AG04450 (cell line): ENCODE data around the gene DPP7. TPM values are rescaled to one million over a fixed set of nuclear protein-coding genes. Genes with fewer than 3 reads are reported as not detected.

Experiments
- CTCF ChIA-PET: fragments of 300-600, 350-600 bp; formaldehyde crosslinking; extraction: SDS; loops from one replicate; lab custom pipeline; 2022; ENCODE audit warnings: antibody characterized with exemption, inconsistent platforms; lab: Charles Lee
- POLR2A ChIA-PET: fragments of 350-600 bp; formaldehyde crosslinking; extraction: SDS; loops from one replicate; lab custom pipeline; 2021; ENCODE audit warnings: antibody characterized with exemption, inconsistent platforms; lab: Yijun Ruan, JAX
- DNase-seq: peaks from one replicate; pipeline ENCODE4 v3.0.0-alpha.2; 2011; ENCODE audit warnings: low read depth, low spot score
- H3K27ac ChIP-seq: one replicate; pipeline ENCODE4 v1.5.1; 2012; ENCODE audit warnings: low read depth, low read length, control low read depth
- H3K27me3 ChIP-seq: one replicate; pipeline ENCODE4 v1.6.0; 2012; ENCODE audit warnings: low read length; ENCODE audit not compliant: control insufficient read depth, insufficient read depth
- H3K4me3 ChIP-seq: 2 replicates; pipeline ENCODE4 v1.5.1; 2011; ENCODE audit warnings: mild to moderate bottlenecking, low read depth, low read length, control low read depth
- H3K9me3 ChIP-seq: 2 replicates; pipeline ENCODE4 v1.5.1; 2012; ENCODE audit warnings: low read length; ENCODE audit not compliant: control insufficient read depth, insufficient read depth
- polyA plus RNA-seq: library from polyadenylated mRNA; depleted of rRNA; stranded (reverse); fragments of >200 nt; gene quantifications from 2 replicates; pipeline ENCODE4 v1.2.3, GENCODE V29; 2011
- TF ChIP-seq, protein P1 (sequence below): IDR thresholded peaks from 2 replicates; pipeline ENCODE4 v1.5.1; 2011; ENCODE audit warnings: low read depth, low read length, control low read depth, inconsistent platforms

Gene DPP7
- polyA plus RNA-seq, 1 experiment, result 30.6 TPM

DNA sequence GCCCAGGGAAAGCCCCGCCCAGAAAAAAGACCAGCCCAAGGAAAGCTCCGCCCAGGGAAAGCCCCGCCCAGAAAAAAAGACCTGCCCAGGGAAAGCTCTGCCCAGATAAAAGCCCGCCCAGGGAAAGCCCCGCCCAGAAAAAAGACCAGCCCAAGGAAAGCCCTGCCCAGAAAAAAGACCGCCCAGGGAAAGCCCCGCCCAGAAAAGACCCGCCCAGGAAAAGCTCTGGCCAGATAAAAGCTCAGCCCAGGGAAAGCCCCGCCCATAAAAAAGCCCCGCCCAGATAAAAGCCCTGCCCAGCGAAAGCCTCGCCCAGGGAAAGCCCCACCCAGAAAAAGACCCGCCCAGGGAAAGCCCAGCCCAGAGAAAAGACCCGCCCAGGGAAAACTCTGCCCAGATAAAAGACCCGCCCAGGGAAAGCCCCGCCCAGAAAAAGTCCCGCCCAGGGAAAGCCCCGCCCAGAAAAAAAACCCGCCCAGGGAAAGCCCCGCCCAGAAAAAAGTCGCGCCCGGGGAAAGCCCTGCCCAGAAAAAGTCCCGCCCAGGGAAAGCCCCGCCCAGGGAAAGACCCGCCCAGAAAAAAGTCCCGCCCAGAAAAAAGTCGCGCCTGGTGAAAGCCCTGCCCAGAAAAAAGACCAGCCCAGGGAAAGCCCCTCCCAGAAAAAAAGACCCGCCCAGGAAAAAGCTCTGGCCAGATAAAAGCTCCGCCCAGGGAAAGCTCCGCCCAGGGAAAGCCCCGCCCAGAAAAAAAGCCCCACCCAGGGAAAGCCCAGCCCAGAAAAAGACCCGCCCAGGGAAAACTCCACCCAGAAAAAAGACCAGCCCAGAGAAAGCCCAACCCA lies 36.3 kb upstream of the DPP7 start:
- TF ChIP-seq, protein P1, sequence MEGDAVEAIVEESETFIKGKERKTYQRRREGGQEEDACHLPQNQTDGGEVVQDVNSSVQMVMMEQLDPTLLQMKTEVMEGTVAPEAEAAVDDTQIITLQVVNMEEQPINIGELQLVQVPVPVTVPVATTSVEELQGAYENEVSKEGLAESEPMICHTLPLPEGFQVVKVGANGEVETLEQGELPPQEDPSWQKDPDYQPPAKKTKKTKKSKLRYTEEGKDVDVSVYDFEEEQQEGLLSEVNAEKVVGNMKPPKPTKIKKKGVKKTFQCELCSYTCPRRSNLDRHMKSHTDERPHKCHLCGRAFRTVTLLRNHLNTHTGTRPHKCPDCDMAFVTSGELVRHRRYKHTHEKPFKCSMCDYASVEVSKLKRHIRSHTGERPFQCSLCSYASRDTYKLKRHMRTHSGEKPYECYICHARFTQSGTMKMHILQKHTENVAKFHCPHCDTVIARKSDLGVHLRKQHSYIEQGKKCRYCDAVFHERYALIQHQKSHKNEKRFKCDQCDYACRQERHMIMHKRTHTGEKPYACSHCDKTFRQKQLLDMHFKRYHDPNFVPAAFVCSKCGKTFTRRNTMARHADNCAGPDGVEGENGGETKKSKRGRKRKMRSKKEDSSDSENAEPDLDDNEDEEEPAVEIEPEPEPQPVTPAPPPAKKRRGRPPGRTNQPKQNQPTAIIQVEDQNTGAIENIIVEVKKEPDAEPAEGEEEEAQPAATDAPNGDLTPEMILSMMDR, result no peak
- Histone ChIP-seq H3K27me3 (peaks cover 6% of the 10 kb centered on the region), H3K9me3 (peaks cover 14% of the 10 kb centered on the region; the same call in 1 of the 2 replicates), H3K4me3 (no peak overlapping the region), H3K27ac (no peak overlapping the region)
- DNase-seq, result no peak
- POLR2A ChIA-PET, result no interaction called here
- CTCF ChIA-PET, result no interaction called here

DNA sequence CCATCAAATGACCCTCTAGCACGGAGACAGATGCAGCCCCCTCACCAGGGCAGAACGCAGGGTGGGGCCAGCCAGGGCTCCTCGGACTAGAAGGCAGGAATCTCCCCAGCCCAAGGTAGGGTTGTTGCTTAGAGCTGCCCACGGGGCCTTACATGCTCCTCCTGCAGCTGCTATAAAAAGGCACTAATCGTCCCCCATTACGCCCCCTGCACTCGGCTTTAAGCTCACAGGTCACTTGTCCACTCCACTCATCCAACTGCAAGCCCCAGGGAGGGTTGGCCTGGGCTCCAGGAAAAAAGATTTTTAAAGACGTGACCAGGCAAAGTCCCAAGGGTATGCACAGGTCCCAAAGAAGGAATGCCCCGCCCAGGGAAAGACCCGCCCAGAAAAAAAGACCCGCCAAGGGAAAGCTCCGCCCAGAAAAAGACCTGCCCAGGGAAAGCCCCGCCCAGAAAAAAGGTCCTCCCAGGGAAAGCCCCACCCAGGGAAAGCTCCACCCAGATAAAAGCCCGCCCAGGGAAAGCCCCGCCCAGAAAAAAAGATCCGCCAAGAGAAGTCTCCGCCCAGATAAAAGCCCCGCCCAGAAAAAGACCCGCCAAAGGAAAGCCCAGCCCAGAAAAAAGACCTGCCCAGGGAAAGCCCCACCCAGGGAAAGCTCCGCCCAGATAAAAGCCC lies 35.5 kb upstream of the DPP7 start:
- TF ChIP-seq, protein P1, result no peak
- POLR2A ChIA-PET, result no interaction called here
- no peak overlapping the region for H3K27ac ChIP-seq
- H3K27me3 ChIP-seq, result peaks cover 6% of the 10 kb centered on the region
- CTCF ChIA-PET, result interaction anchor here (0.7 kb wide), 1 partner anchor 39 kb away, joined by 3 read pairs; no protein-coding TSS in a partner anchor
- no peak overlapping the region for H3K4me3 ChIP-seq
- no peak for DNase-seq
- H3K9me3 ChIP-seq, result peaks cover 14% of the 10 kb centered on the region; the same call in 1 of the 2 replicates

DNA sequence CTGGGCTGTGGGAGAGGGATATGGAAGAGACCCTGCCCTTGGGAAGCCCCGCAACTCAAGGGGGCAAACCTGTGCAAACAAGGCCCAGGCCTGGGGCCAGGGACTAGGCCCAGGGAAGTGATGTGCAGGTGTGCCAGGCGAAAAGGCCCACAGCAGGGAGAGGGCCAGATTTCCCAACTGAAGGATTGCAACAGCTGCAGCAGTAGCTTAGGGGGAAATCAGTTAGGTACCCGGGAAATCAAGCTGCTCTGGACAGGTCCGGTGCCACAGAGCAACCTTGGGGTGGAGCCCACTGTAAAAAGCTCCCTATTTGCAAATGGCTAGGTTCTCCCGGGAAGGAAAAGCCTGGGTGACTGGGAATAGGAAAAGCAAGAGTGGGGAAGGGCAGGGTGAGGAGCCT lies 34.8 kb upstream of the DPP7 start:
- no peak overlapping the region for H3K27ac ChIP-seq
- TF ChIP-seq, protein P1, result no peak
- DNase-seq, result no peak
- ChIA-PET CTCF (no interaction called here), POLR2A (no interaction called here)
- H3K4me3 ChIP-seq, result no peak overlapping the region
- peaks cover 14% of the 10 kb centered on the region; the same call in 1 of the 2 replicates for H3K9me3 ChIP-seq
- H3K27me3 ChIP-seq, result peaks cover 6% of the 10 kb centered on the region

DNA sequence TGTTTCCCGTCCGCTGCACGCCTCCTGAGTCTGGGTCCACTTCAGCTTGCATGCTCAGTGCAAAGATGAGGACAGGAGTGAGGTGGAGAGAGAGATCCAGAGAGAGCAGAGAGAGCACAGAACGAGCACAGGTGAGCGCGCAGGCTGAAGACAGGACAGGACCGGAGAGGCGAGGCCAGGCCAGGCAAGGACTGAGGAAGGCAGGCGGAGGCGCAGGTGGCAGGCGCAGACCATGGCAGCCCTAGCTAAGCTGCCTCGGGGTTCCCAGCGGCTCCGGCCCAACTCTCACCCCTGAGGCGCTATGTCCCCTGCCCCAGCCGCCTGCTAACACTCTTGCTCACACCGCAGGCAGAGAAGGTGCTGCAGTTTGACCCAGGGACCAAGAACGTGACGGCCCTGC lies 34.1 kb upstream of the DPP7 start:
- Histone ChIP-seq H3K4me3 (no peak overlapping the region), H3K27me3 (peaks cover 6% of the 10 kb centered on the region), H3K9me3 (peaks cover 14% of the 10 kb centered on the region; the same call in 1 of the 2 replicates), H3K27ac (no peak overlapping the region)
- DNase-seq, result no peak
- ChIA-PET CTCF (no interaction called here), POLR2A (no interaction called here)
- TF ChIP-seq, protein P1, result no peak

DNA sequence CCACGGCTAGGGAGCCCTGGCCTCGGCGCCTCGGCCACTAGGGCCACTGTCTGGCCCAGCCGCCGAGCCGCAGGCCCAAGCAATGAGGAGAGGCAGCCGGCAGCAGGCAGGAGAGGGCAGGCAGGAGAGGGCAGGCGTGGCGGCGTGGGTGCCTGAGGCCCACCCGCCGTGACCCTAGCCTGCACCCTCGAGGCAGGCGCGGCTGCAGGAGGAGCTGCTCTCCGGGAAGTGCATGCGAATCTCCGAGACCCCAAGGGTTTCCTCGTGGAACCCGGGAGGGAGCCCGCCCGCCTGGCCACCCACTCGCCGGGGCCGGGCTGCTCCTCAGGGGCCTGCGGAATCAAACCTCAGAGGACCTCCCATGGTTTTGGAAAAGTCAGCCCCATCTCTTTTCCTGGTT lies 33.7 kb upstream of the DPP7 start:
- peaks cover 14% of the 10 kb centered on the region; the same call in 1 of the 2 replicates for H3K9me3 ChIP-seq
- peaks cover 8% of the 10 kb centered on the region for H3K27me3 ChIP-seq
- ChIA-PET CTCF (no interaction called here), POLR2A (no interaction called here)
- no peak overlapping the region for H3K4me3 ChIP-seq
- TF ChIP-seq, protein P1, result no peak
- DNase-seq, result no peak
- H3K27ac ChIP-seq, result no peak overlapping the region
